Measurements from ENCODE around the gene AK2.

GRCh38 chr1:32989160-32990050 is 47.3 kb downstream of the AK2 start:
- TF ChIP-seq CTCF (IDR thresholded peaks at IDR 0.05) (no peak), POLR2A (IDR thresholded peaks at IDR 0.05) (no peak)
